Activated CD8-positive, alpha-beta T cell treated with anti-CD3 and anti-CD28 coated beads for 36 hours (primary cell): ENCODE data around the gene TAOK1. TPM values are rescaled to one million over a fixed set of nuclear protein-coding genes. Genes with fewer than 3 reads are reported as not detected.

Experiments
- ATAC-seq: fragments of 200-7000 bp; cut with Tn5 transposase; one replicate; pipeline ENCODE4 v1.10.0; 2021; ENCODE audit warnings: mild to moderate bottlenecking, moderate library complexity
- CTCF ChIA-PET: fragments of 350-600 bp; sonication (Branson Sonifier 250); formaldehyde crosslinking; loops from one replicate; lab custom pipeline; 2021; ENCODE audit warnings: antibody characterized with exemption; lab: Charles Lee
- POLR2A ChIA-PET: fragments of 350-600 bp; sonication (Branson Sonifier 250); formaldehyde crosslinking; loops from one replicate; lab custom pipeline; 2021; ENCODE audit warnings: antibody characterized with exemption; lab: Charles Lee
- DNase-seq: peaks from one replicate; pipeline ENCODE4 v3.0.0-alpha.2; 2020
- H3K27ac Mint-ChIP-seq: one replicate; pipeline ENCODE4 v1.8.0; 2021; ENCODE audit warnings: mild to moderate bottlenecking, mixed read lengths
- H3K27me3 Mint-ChIP-seq: one replicate; pipeline ENCODE4 v1.8.0; 2021; ENCODE audit warnings: mixed read lengths
- H3K36me3 Mint-ChIP-seq: one replicate; pipeline ENCODE4 v1.8.0; 2021; ENCODE audit warnings: low read depth, mixed read lengths
- H3K4me1 Mint-ChIP-seq: one replicate; pipeline ENCODE4 v1.8.0; 2021; ENCODE audit warnings: low read depth, mixed read lengths
- H3K4me3 Mint-ChIP-seq: one replicate; pipeline ENCODE4 v1.8.0; 2021; ENCODE audit warnings: mild to moderate bottlenecking, moderate library complexity, mixed read lengths
- H3K9me3 Mint-ChIP-seq: one replicate; pipeline ENCODE4 v1.8.0; 2021; ENCODE audit warnings: mixed read lengths
- CTCF ChIP-seq: fragments of 200-600 bp; IDR thresholded peaks from one replicate; pipeline ENCODE4 v1.8.0; 2022; ENCODE audit warnings: antibody characterized with exemption, mild to moderate bottlenecking
- intact Hi-C: fragments of 100-400 bp; cut with micrococcal nuclease; formaldehyde crosslinking; loops from one replicate; pipeline ENCODE4 v1.10.0; 2022
- total RNA-seq, 2 experiments: library from RNA; stranded (reverse); gene quantifications; one replicate each; pipeline ENCODE4 v1.2.3, GENCODE V29; 2021

Gene TAOK1
- total RNA-seq, 2 experiments from 2014 or later = 33.5 to 34.6 TPM

GRCh38 chr17:29352146-29352545 lies 38.0 kb upstream of the TAOK1 start:
- H3K9me3 Mint-ChIP-seq = no peaks in the 10 kb centered on the region
- no peak for DNase-seq
- no peak overlapping the region for H3K4me3 Mint-ChIP-seq
- no peaks in the 10 kb centered on the region for H3K4me1 Mint-ChIP-seq
- intact Hi-C loops = no loop called here
- ChIA-PET POLR2A (no interaction called here), CTCF (interaction anchor here (0.5 kb wide), 1 partner anchor 479 kb away, joined by 3 read pairs; no protein-coding TSS in a partner anchor)
- ATAC-seq = no peak
- H3K36me3 Mint-ChIP-seq = no peaks in the 10 kb centered on the region
- no peak overlapping the region for H3K27ac Mint-ChIP-seq
- no peak for TF ChIP-seq CTCF
- H3K27me3 Mint-ChIP-seq = no peaks in the 10 kb centered on the region

GRCh38 chr17:29357232-29357631 lies 32.9 kb upstream of the TAOK1 start:
- POLR2A ChIA-PET = no interaction called here
- no peaks in the 10 kb centered on the region for H3K9me3 Mint-ChIP-seq
- intact Hi-C loops = no loop called here
- no peak for TF ChIP-seq CTCF
- no peaks in the 10 kb centered on the region for H3K27me3 Mint-ChIP-seq
- DNase-seq = no peak
- H3K36me3 Mint-ChIP-seq = no peaks in the 10 kb centered on the region
- H3K4me1 Mint-ChIP-seq = peaks cover 4% of the 10 kb centered on the region
- H3K27ac Mint-ChIP-seq = no peak overlapping the region
- CTCF ChIA-PET = interaction anchor here (0.8 to 3.4 kb wide), 3 partner anchors 13 to 240 kb away, joined by 3 to 14 read pairs (median 6); no protein-coding TSS in a partner anchor
- H3K4me3 Mint-ChIP-seq = no peak overlapping the region
- ATAC-seq = no peak

- ChIA-PET POLR2A (no interaction called here), CTCF (interaction anchor here (1.7 to 3.4 kb wide), 2 partner anchors 12 to 24 kb away, joined by 6 to 14 read pairs; no protein-coding TSS in a partner anchor)
- H3K9me3 Mint-ChIP-seq = no peaks in the 10 kb centered on the region
- no peaks in the 10 kb centered on the region for H3K36me3 Mint-ChIP-seq
- ATAC-seq (peak; percentile 49), DNase-seq (no peak)
- TF ChIP-seq CTCF = no peak
- H3K4me1 Mint-ChIP-seq = peaks cover 4% of the 10 kb centered on the region
- no peak overlapping the region for H3K4me3 Mint-ChIP-seq
- intact Hi-C loops = no loop called here
- no peaks in the 10 kb centered on the region for H3K27me3 Mint-ChIP-seq
- no peak overlapping the region for H3K27ac Mint-ChIP-seq
Measured at GRCh38 chr17:29357821-29358232, 32.3 kb upstream of the TAOK1 start.

DNA sequence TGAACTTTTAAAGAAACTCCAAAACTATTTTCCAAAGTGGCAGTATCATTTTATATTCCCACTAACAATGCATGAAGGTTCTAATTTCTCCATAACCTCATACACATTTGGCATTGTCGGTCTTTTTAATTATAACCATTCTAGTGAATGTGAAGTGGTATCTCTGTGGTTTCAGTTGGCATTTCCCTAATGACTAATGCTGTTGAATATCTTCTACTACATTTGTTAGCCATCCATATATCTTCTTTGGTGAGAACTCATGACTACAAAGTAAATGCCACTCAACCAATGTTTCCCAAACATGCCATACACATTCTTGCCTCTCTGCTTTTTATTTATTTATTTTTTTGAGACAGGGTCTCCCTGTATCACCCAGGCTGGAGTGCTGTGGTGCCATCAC lies 31.7 kb upstream of the TAOK1 start:
- Mint-ChIP-seq H3K4me3 (no peak overlapping the region), H3K9me3 (no peaks in the 10 kb centered on the region), H3K36me3 (no peaks in the 10 kb centered on the region), H3K27me3 (no peaks in the 10 kb centered on the region), H3K4me1 (peaks cover 4% of the 10 kb centered on the region), H3K27ac (no peak overlapping the region)
- ChIA-PET CTCF (interaction anchor here (3.4 kb wide), 1 partner anchor 12 kb away, joined by 14 read pairs; no protein-coding TSS in a partner anchor), POLR2A (no interaction called here)
- no peak for ATAC-seq
- no peak for DNase-seq
- no peak for TF ChIP-seq CTCF
- intact Hi-C loops = no loop called here

DNA sequence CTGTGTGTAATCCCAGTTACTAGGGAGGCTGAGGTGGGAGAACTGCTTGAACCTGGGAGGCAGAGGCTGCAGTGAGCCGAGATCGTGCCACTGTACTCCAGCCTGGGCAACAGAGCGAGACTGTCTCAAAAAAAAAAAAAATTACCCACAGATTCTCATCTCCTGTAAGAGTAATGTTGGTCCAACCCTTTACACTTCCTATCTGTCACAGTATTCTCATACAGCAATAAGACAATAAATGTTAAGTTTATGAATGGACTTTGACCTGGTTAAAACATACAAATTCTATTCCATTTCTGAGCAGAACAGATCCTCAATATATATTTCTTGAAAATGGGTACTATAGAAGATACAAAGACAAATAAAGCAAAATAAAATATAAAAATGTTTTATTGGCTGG lies 30.4 kb upstream of the TAOK1 start:
- no peaks in the 10 kb centered on the region for H3K9me3 Mint-ChIP-seq
- H3K27me3 Mint-ChIP-seq = no peaks in the 10 kb centered on the region
- ATAC-seq (no peak), DNase-seq (no peak)
- intact Hi-C loops = no loop called here
- H3K4me3 Mint-ChIP-seq = no peak overlapping the region
- ChIA-PET POLR2A (no interaction called here), CTCF (interaction anchor here (3.4 kb wide), 1 partner anchor 10 kb away, joined by 14 read pairs; no protein-coding TSS in a partner anchor)
- no peak overlapping the region for H3K27ac Mint-ChIP-seq
- no peak for TF ChIP-seq CTCF
- no peaks in the 10 kb centered on the region for H3K36me3 Mint-ChIP-seq
- peaks cover 4% of the 10 kb centered on the region for H3K4me1 Mint-ChIP-seq
